H1 (cell line): ENCODE data around the gene GRM4. TPM values are rescaled to one million over a fixed set of nuclear protein-coding genes. Genes with fewer than 3 reads are reported as not detected.

Experiments
- CHD2 ChIP-seq: IDR thresholded peaks from 2 replicates; pipeline ENCODE4 v1.6.1; 2012; ENCODE audit warnings: low read length, improper control_type of control experiment
- CTCF ChIP-seq, 3 experiments: IDR thresholded peaks; 1 replicate in 2 of 3; 2 replicates in 1 of 3; pipeline versions ENCODE4 v1.5.1 to v1.6.1; 2011; ENCODE audit warnings: low read length in 3 of 3, mild to moderate bottlenecking in 3 of 3, inconsistent platforms in 2 of 3, low read depth in 1 of 3, moderate library complexity in 1 of 3; ENCODE audit not compliant: insufficient read depth in 1 of 3; ENCODE audit errors: control extremely low read depth in 1 of 3
- HDAC2 ChIP-seq, 2 experiments: fragments of 300-600 bp in 1 of 2; sonication (generic) in 1 of 2; IDR thresholded peaks; 2 replicates each; pipeline ENCODE4 v1.6.1; 2011 to 2012; ENCODE audit warnings: low read depth in 2 of 2, low read length in 2 of 2, mild to moderate bottlenecking in 2 of 2, moderate library complexity in 2 of 2, borderline replicate concordance in 1 of 2, inconsistent platforms in 1 of 2
- KDM1A ChIP-seq: fragments of 200-600, 300-600 bp; sonication (generic); IDR thresholded peaks from 2 replicates; pipeline ENCODE4 v1.7.1; 2016; ENCODE audit warnings: mild to moderate bottlenecking, low read length, borderline replicate concordance
- RFX5 ChIP-seq: IDR thresholded peaks from 2 replicates; pipeline ENCODE4 v1.6.1; 2011; ENCODE audit warnings: low read depth, low read length, improper control_type of control experiment, borderline replicate concordance
- SIN3A ChIP-seq, 2 experiments: IDR thresholded peaks in 1 of 2; conservative IDR thresholded peaks in 1 of 2; 2 replicates each; pipeline ENCODE4 v1.6.1; 2011 to 2012; ENCODE audit warnings: low read length in 2 of 2, improper control_type of control experiment in 1 of 2, low read depth in 1 of 2, mild to moderate bottlenecking in 1 of 2
- SRF ChIP-seq: IDR thresholded peaks from 2 replicates; pipeline ENCODE4 v1.6.1; 2011; ENCODE audit warnings: mild to moderate bottlenecking, low read depth, low read length, moderate library complexity
- SUZ12 ChIP-seq: fragments of 200-600 bp; sonication (generic); IDR thresholded peaks from 2 replicates; pipeline ENCODE4 v1.6.1; 2012; ENCODE audit warnings: mild to moderate bottlenecking, inconsistent platforms, low read length, moderate library complexity, mixed read lengths
- polyA plus RNA-seq, 7 experiments: library from polyadenylated mRNA; depleted of rRNA in 3 of 7; stranded (reverse) in 5 of 7; unstranded in 2 of 7; fragments of >200 nt in 5 of 7; fragments of 200-250 nt in 2 of 7; gene quantifications; 1 replicate in 5 of 7; 2 replicates in 1 of 7; 4 replicates in 1 of 7; pipeline versions ENCODE4 v1.2.1 to v1.2.3, GENCODE V29; 2011 to 2013; ENCODE audit warnings: missing spikeins in 2 of 7, mixed read lengths in 2 of 7
- total RNA-seq: library from RNA; stranded (reverse); fragmentation: NEBNext Ultra II Directional; extraction: Animal tissue kit (Norgen Biotek cat#: 25700); gene quantifications from 2 replicates; pipeline ENCODE4 v1.2.1, GENCODE V29; 2021
- TF ChIP-seq, protein P1 (sequence below): fragments of 300-600 bp; sonication (generic); IDR thresholded peaks from 2 replicates; pipeline ENCODE4 v1.7.1; 2012; ENCODE audit warnings: low read length, moderate library complexity, mild to moderate bottlenecking, inconsistent platforms; ENCODE audit not compliant: insufficient replicate concordance

The GRM4 gene
- total and polyA plus RNA-seq, 2 of the 8 experiments (the other 6 are each of a cell fraction or from before 2014, with no cell fraction given), result 19.6 to 21.5 TPM

DNA sequence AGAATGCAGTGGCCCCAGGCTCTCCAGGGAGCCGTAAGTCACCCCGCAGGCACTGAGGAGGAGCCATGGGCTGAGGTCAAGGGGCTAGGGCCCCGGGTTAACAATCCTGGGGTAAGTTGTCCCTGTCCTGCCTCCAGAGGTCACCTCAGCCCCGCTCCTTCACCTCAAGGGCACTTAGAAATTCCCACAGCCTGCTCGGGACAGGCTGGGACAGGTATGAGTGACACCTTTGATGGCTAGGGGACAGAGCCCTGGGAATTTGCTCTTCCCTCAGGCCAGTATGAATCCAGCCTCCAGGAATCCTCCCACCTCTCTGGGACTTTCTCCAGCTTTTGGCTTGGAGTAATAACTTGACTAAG is 3.5 kb upstream of the GRM4 start (continued):
- TF ChIP-seq, protein P1, sequence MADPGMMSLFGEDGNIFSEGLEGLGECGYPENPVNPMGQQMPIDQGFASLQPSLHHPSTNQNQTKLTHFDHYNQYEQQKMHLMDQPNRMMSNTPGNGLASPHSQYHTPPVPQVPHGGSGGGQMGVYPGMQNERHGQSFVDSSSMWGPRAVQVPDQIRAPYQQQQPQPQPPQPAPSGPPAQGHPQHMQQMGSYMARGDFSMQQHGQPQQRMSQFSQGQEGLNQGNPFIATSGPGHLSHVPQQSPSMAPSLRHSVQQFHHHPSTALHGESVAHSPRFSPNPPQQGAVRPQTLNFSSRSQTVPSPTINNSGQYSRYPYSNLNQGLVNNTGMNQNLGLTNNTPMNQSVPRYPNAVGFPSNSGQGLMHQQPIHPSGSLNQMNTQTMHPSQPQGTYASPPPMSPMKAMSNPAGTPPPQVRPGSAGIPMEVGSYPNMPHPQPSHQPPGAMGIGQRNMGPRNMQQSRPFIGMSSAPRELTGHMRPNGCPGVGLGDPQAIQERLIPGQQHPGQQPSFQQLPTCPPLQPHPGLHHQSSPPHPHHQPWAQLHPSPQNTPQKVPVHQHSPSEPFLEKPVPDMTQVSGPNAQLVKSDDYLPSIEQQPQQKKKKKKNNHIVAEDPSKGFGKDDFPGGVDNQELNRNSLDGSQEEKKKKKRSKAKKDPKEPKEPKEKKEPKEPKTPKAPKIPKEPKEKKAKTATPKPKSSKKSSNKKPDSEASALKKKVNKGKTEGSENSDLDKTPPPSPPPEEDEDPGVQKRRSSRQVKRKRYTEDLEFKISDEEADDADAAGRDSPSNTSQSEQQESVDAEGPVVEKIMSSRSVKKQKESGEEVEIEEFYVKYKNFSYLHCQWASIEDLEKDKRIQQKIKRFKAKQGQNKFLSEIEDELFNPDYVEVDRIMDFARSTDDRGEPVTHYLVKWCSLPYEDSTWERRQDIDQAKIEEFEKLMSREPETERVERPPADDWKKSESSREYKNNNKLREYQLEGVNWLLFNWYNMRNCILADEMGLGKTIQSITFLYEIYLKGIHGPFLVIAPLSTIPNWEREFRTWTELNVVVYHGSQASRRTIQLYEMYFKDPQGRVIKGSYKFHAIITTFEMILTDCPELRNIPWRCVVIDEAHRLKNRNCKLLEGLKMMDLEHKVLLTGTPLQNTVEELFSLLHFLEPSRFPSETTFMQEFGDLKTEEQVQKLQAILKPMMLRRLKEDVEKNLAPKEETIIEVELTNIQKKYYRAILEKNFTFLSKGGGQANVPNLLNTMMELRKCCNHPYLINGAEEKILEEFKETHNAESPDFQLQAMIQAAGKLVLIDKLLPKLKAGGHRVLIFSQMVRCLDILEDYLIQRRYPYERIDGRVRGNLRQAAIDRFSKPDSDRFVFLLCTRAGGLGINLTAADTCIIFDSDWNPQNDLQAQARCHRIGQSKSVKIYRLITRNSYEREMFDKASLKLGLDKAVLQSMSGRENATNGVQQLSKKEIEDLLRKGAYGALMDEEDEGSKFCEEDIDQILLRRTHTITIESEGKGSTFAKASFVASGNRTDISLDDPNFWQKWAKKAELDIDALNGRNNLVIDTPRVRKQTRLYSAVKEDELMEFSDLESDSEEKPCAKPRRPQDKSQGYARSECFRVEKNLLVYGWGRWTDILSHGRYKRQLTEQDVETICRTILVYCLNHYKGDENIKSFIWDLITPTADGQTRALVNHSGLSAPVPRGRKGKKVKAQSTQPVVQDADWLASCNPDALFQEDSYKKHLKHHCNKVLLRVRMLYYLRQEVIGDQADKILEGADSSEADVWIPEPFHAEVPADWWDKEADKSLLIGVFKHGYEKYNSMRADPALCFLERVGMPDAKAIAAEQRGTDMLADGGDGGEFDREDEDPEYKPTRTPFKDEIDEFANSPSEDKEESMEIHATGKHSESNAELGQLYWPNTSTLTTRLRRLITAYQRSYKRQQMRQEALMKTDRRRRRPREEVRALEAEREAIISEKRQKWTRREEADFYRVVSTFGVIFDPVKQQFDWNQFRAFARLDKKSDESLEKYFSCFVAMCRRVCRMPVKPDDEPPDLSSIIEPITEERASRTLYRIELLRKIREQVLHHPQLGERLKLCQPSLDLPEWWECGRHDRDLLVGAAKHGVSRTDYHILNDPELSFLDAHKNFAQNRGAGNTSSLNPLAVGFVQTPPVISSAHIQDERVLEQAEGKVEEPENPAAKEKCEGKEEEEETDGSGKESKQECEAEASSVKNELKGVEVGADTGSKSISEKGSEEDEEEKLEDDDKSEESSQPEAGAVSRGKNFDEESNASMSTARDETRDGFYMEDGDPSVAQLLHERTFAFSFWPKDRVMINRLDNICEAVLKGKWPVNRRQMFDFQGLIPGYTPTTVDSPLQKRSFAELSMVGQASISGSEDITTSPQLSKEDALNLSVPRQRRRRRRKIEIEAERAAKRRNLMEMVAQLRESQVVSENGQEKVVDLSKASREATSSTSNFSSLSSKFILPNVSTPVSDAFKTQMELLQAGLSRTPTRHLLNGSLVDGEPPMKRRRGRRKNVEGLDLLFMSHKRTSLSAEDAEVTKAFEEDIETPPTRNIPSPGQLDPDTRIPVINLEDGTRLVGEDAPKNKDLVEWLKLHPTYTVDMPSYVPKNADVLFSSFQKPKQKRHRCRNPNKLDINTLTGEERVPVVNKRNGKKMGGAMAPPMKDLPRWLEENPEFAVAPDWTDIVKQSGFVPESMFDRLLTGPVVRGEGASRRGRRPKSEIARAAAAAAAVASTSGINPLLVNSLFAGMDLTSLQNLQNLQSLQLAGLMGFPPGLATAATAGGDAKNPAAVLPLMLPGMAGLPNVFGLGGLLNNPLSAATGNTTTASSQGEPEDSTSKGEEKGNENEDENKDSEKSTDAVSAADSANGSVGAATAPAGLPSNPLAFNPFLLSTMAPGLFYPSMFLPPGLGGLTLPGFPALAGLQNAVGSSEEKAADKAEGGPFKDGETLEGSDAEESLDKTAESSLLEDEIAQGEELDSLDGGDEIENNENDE, result no peak
- TF ChIP-seq CHD2 (no peak), HDAC2 (IDR thresholded peaks at IDR 0.05; ENCODE audit: borderline replicate concordance in 1 of 2, low read depth in 2 of 2, low read length in 2 of 2) (no peak), SIN3A (conservative IDR thresholded peaks at IDR 0.05 in 1 of 2, IDR thresholded peaks at IDR 0.05 in 1 of 2; ENCODE audit: low read depth in 1 of 2, low read length in 2 of 2) (no peak), KDM1A (no peak), SUZ12 (no peak), CTCF (IDR thresholded peaks at IDR 0.05; ENCODE audit: control extremely low read depth in 1 of 3, insufficient read depth in 1 of 3, low read depth in 1 of 3, low read length in 3 of 3) (no peak), RFX5 (no peak), SRF (no peak)
